Cardiac muscle cell (in vitro differentiated cells and primary cell): ENCODE measurements around the gene MTOR. TPM values are rescaled to one million over a fixed set of nuclear protein-coding genes. Genes with fewer than 3 reads are reported as not detected.
A peak's percentile ranks its signal among the peaks of the same experiment; 100 is the strongest.

Source experiments
- DNase-seq, 2 donors: peaks; one replicate each; pipeline versions ENCODE4 v3.0.0 to v3.0.0-alpha.2; 2010 to 2017; ENCODE audit warnings: low read depth in 1 of 2, low spot score in 1 of 2
- H3K27ac ChIP-seq: fragments of 200-600 bp; sonication (generic); 2 replicates; pipeline ENCODE4 v1.5.1; 2016
- H3K27me3 ChIP-seq: fragments of 200-600 bp; sonication (generic); 2 replicates; pipeline ENCODE4 v1.6.0; 2016; ENCODE audit warnings: control low read depth
- H3K36me3 ChIP-seq: fragments of 200-600 bp; sonication (generic); 2 replicates; pipeline ENCODE4 v1.5.1; 2016; ENCODE audit warnings: control low read depth
- H3K4me1 ChIP-seq: fragments of 200-600 bp; sonication (generic); 2 replicates; pipeline ENCODE4 v1.8.1; 2017; ENCODE audit warnings: low read depth, mild to moderate bottlenecking, mixed run types
- H3K4me3 ChIP-seq: fragments of 200-600 bp; sonication (generic); 2 replicates; pipeline ENCODE4 v1.5.1; 2016; ENCODE audit warnings: mild to moderate bottlenecking
- H3K9me3 ChIP-seq: fragments of 200-600 bp; sonication (generic); 2 replicates; pipeline ENCODE4 v1.5.1; 2017; ENCODE audit warnings: low read depth, mild to moderate bottlenecking, control low read depth
- polyA plus RNA-seq: library from polyadenylated mRNA; unstranded; fragments of >200 nt; fragmentation: Nextera tagmentation; extraction: Ambion mirVana; gene quantifications from 2 replicates; pipeline ENCODE4 v1.2.1, GENCODE V29; 2016
- total RNA-seq: library from RNA; depleted of rRNA; stranded (reverse); fragments of >200 nt; gene quantifications from 2 replicates; pipeline ENCODE4 v1.2.3, GENCODE V29; 2016
- TF ChIP-seq, protein P1 (sequence below): IDR thresholded peaks from 2 replicates; pipeline ENCODE4 v1.5.1; 2012; ENCODE audit warnings: low read depth, mild to moderate bottlenecking, low read length

MTOR gene
- total and polyA plus RNA-seq, 2 experiments from 2014 or later = 21.5 to 45.7 TPM

DNA sequence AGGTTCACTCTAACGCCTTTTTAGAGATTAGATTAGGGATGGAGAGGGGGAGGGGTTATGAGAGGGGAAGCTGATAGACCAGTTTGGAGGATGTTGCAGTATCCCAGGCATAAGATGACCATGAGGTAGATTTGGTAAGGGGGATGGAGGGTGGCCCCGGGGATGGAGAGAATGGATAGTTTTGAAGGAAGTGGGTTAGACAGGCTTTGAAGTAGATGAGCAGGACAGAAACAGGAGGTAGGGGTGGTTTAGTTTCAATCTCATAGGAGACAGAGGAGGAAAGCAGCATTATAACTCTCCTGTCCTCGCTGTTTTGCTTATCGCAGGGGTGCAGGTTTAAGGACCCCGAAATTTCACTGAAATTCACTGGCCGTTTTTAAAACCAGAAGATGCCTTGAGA lies 22.4 kb upstream of the MTOR start:
- H3K9me3 ChIP-seq = no peaks in the 10 kb centered on the region
- no peaks in the 10 kb centered on the region for H3K4me1 ChIP-seq
- TF ChIP-seq, protein P1, sequence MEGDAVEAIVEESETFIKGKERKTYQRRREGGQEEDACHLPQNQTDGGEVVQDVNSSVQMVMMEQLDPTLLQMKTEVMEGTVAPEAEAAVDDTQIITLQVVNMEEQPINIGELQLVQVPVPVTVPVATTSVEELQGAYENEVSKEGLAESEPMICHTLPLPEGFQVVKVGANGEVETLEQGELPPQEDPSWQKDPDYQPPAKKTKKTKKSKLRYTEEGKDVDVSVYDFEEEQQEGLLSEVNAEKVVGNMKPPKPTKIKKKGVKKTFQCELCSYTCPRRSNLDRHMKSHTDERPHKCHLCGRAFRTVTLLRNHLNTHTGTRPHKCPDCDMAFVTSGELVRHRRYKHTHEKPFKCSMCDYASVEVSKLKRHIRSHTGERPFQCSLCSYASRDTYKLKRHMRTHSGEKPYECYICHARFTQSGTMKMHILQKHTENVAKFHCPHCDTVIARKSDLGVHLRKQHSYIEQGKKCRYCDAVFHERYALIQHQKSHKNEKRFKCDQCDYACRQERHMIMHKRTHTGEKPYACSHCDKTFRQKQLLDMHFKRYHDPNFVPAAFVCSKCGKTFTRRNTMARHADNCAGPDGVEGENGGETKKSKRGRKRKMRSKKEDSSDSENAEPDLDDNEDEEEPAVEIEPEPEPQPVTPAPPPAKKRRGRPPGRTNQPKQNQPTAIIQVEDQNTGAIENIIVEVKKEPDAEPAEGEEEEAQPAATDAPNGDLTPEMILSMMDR = no peak
- peaks cover 7% of the 10 kb centered on the region for H3K36me3 ChIP-seq
- no peaks in the 10 kb centered on the region for H3K27me3 ChIP-seq
- H3K27ac ChIP-seq = no peak overlapping the region
- DNase-seq = no peak
- no peak overlapping the region for H3K4me3 ChIP-seq

- Histone ChIP-seq H3K9me3 (no peaks in the 10 kb centered on the region), H3K4me3 (no peak overlapping the region), H3K4me1 (no peaks in the 10 kb centered on the region), H3K27me3 (no peaks in the 10 kb centered on the region), H3K27ac (no peak overlapping the region), H3K36me3 (peaks cover 7% of the 10 kb centered on the region)
- no peak for DNase-seq
- TF ChIP-seq, protein P1 = no peak
Observed at GRCh38 chr1:11283151-11283550, 20.8 kb upstream of the MTOR start.

GRCh38 chr1:11281518-11282331 lies 19.4 kb upstream of the MTOR start:
- no peaks in the 10 kb centered on the region for H3K9me3 ChIP-seq
- peaks cover 7% of the 10 kb centered on the region for H3K36me3 ChIP-seq
- H3K27me3 ChIP-seq = no peaks in the 10 kb centered on the region
- no peak overlapping the region for H3K4me3 ChIP-seq
- no peaks in the 10 kb centered on the region for H3K4me1 ChIP-seq
- TF ChIP-seq, protein P1 = no peak
- DNase-seq = peak in 1 of 2 donors; percentile 95
- H3K27ac ChIP-seq = no peak overlapping the region

GRCh38 chr1:11280719-11281376 lies 18.5 kb upstream of the MTOR start:
- no peak overlapping the region for H3K4me3 ChIP-seq
- TF ChIP-seq, protein P1 = no peak
- DNase-seq = no peak
- H3K9me3 ChIP-seq = no peaks in the 10 kb centered on the region
- H3K27me3 ChIP-seq = no peaks in the 10 kb centered on the region
- no peak overlapping the region for H3K27ac ChIP-seq
- H3K36me3 ChIP-seq = peaks cover 4% of the 10 kb centered on the region
- no peaks in the 10 kb centered on the region for H3K4me1 ChIP-seq

DNA sequence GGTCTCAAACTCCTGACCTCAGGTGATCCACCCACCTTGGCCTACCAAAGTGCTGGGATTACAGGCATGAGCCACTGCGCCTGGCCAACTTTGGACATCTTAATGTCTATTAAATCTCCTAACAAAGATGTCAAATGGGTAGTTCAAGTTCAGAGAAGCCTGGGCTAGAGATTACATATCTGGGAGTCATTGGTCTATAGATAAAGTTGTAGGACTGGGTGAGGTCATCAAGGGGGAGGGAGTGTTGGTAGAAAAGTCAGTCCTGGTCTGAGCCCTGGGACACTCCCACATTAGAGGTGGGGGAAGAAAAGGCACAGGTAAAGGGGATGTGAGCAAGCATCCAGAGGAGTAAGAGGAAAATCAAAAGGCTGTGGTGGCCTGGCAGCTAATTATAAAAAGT lies 17.3 kb upstream of the MTOR start:
- no peaks in the 10 kb centered on the region for H3K9me3 ChIP-seq

More for the DNA sequence above, 17.3 kb upstream of the MTOR start:
- Histone ChIP-seq H3K4me3 (no peak overlapping the region), H3K27me3 (no peaks in the 10 kb centered on the region), H3K4me1 (peaks cover 8% of the 10 kb centered on the region), H3K27ac (no peak overlapping the region), H3K36me3 (no peaks in the 10 kb centered on the region)
- no peak for DNase-seq
- TF ChIP-seq, protein P1 = no peak
